ENCODE data around the gene NEK10. TPM values are rescaled to one million over a fixed set of nuclear protein-coding genes. Genes with fewer than 3 reads are reported as not detected.

NEK10 gene
- total and polyA plus RNA-seq, 9 of the 15 experiments (the other 6 are each of a cell fraction or from before 2014, with no cell fraction given), result 0.07 TPM; not detected in 8

- Histone ChIP-seq H3K4me1 (replicated peaks in 1 of 2; ENCODE audit: control insufficient read depth in 2 of 2, insufficient read depth in 2 of 2, low read length in 2 of 2) (no peaks in the 10 kb centered on the region), H3K9me3 (replicated peaks; ENCODE audit: control insufficient read depth, insufficient read depth, low read depth, low read length) (no peaks in the 10 kb centered on the region), H3K27ac (ENCODE audit: extremely low read depth, low read depth, low read length) (no peak overlapping the region), H3K4me3 (no peak overlapping the region), H3K9me1 (ENCODE audit: control insufficient read depth, insufficient read depth, low read length) (no peaks in the 10 kb centered on the region), H4K20me1 (replicated peaks; ENCODE audit: control insufficient read depth, insufficient read depth, low read length) (no peaks in the 10 kb centered on the region), H3K9ac (ENCODE audit: insufficient read depth in 1 of 2, low read depth in 2 of 2, low read length in 2 of 2) (no peak overlapping the region), H3K27me3 (ENCODE audit: control insufficient read depth in 2 of 2, insufficient read depth in 2 of 2, low read length in 2 of 2) (no peaks in the 10 kb centered on the region), H3K4me2 (ENCODE audit: insufficient read depth, low read length) (no peak overlapping the region), H2AFZ (ENCODE audit: low read depth, low read length) (no peak overlapping the region), H3K36me3 (ENCODE audit: control insufficient read depth, insufficient read depth, low read length) (no peaks in the 10 kb centered on the region), H3K79me2 (ENCODE audit: control insufficient read depth, insufficient read depth, low read length) (no peaks in the 10 kb centered on the region)
- in situ Hi-C loops (cut with MboI), result no loop called here
- DNase-seq (ENCODE audit: extremely low read depth in 1 of 4, low spot score in 3 of 4), result no peak
- BruUV-seq (replicated peaks), result no TSS peak
- FAIRE-seq, result no peak
- 2% methylated on average over 4 of the region's 4 CpGs for WGBS (ENCODE audit: insufficient coverage, low coverage, missing lambda C conversion rate)
- ChIA-PET POLR2A (no interaction called here), CTCF (ENCODE audit: low intra/inter-chr PET ratio) (no interaction called here)
- ATAC-seq, result no peak
- intact Hi-C loops (cut with micrococcal nuclease), result no loop called here
- TF ChIP-seq STAT5B (CRISPR knock-in tag; IDR thresholded peaks at IDR 0.05) (no peak), ZNF444 (CRISPR knock-in tag; IDR thresholded peaks at IDR 0.05) (no peak), ZFP1 (CRISPR knock-in tag; IDR thresholded peaks at IDR 0.05) (no peak), THAP7 (CRISPR knock-in tag; IDR thresholded peaks at IDR 0.05) (no peak), ARID1B (IDR thresholded peaks at IDR 0.05) (no peak), RBM17 (IDR thresholded peaks at IDR 0.05; ENCODE audit: borderline replicate concordance, low read depth, low read length) (no peak), ZNF707 (CRISPR knock-in tag; conservative IDR thresholded peaks at IDR 0.05) (no peak), LCOR (CRISPR knock-in tag; IDR thresholded peaks at IDR 0.05) (no peak), REST (IDR thresholded peaks at IDR 0.05; ENCODE audit: borderline replicate concordance) (no peak), REST (CRISPR knock-in tag; IDR thresholded peaks at IDR 0.05; ENCODE audit: low read depth) (no peak), SRSF1 (IDR thresholded peaks at IDR 0.05; ENCODE audit: low read depth, low read length) (no peak), MTA1 (IDR thresholded peaks at IDR 0.05; ENCODE audit: borderline replicate concordance) (no peak), KLF1 (tag; IDR thresholded peaks at IDR 0.05) (no peak), RBM34 (IDR thresholded peaks at IDR 0.05; ENCODE audit: borderline replicate concordance, insufficient read depth, low read length) (no peak), ARHGAP35 (IDR thresholded peaks at IDR 0.05; ENCODE audit: partially characterized antibody) (no peak), ATF4 (CRISPR knock-in tag; IDR thresholded peaks at IDR 0.05) (no peak)
Observed at GRCh38 chr3:27138005-27138404, 231.2 kb downstream of the NEK10 start.
